ENCODE results near the gene JAKMIP1.

JAKMIP1 gene

DNA sequence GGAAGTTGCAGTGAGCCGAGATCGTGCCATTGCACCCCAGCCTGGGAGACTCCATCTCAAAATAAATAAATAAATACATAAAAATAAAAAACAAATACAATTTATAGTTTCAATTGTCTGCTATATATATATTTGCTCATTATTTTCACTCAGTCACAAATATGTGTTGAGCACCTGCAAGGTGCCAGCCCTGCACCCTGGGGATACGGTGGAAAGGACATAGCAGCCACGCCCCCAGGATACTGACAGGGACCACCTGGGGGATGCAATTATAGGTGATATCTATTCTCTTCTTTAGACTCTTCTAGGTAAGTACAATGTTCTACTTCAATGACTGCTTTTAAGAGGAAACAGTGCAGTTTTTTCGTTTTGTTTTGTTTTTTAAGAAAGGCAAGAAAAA, 85.0 kb downstream of the JAKMIP1 start:
- TF ChIP-seq, protein P1, sequence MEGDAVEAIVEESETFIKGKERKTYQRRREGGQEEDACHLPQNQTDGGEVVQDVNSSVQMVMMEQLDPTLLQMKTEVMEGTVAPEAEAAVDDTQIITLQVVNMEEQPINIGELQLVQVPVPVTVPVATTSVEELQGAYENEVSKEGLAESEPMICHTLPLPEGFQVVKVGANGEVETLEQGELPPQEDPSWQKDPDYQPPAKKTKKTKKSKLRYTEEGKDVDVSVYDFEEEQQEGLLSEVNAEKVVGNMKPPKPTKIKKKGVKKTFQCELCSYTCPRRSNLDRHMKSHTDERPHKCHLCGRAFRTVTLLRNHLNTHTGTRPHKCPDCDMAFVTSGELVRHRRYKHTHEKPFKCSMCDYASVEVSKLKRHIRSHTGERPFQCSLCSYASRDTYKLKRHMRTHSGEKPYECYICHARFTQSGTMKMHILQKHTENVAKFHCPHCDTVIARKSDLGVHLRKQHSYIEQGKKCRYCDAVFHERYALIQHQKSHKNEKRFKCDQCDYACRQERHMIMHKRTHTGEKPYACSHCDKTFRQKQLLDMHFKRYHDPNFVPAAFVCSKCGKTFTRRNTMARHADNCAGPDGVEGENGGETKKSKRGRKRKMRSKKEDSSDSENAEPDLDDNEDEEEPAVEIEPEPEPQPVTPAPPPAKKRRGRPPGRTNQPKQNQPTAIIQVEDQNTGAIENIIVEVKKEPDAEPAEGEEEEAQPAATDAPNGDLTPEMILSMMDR (IDR thresholded peaks at IDR 0.05; ENCODE audit: insufficient read depth, low read depth, low read length, missing control alignments), result no peak
- no peak for DNase-seq (ENCODE audit: low read depth)
- no peak overlapping the region for H3K4me3 ChIP-seq (ENCODE audit: low read length)

GRCh38 chr4:6114601-6115000, 85.7 kb downstream of the JAKMIP1 start:
- TF ChIP-seq, protein P1 (IDR thresholded peaks at IDR 0.05; ENCODE audit: insufficient read depth, low read depth, low read length, missing control alignments), result no peak
- no peak overlapping the region for H3K4me3 ChIP-seq (ENCODE audit: low read length)
- no peak for DNase-seq (ENCODE audit: low read depth)

- no peak overlapping the region for H3K4me3 ChIP-seq (ENCODE audit: low read length)
- DNase-seq (ENCODE audit: low read depth), result no peak
- TF ChIP-seq, protein P1 (IDR thresholded peaks at IDR 0.05; ENCODE audit: insufficient read depth, low read depth, low read length, missing control alignments), result no peak
Observed at GRCh38 chr4:6114181-6114580, 86.2 kb downstream of the JAKMIP1 start.

DNA sequence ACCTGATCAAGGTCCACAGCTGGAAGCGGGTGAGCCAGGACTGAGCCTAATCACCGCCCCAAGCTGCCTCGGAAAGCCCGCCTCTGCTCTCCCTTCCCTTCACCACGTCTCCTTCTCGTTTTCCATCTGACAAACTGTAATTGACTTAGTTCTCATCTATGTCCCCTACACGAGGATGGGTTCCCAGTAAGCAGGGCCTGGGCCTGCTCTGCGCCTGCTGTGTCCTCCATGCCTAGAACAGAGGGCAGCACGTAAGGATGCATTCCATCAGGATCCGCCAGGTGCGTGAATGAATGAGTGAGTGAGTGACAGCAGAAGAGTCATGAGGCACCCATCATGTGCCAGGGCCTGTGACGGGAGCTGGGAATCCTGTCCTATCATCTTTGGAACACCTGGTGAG, 86.7 kb downstream of the JAKMIP1 start:
- DNase-seq (ENCODE audit: low read depth), result no peak
- TF ChIP-seq, protein P1 (IDR thresholded peaks at IDR 0.05; ENCODE audit: insufficient read depth, low read depth, low read length, missing control alignments), result no peak
- H3K4me3 ChIP-seq (ENCODE audit: low read length), result no peak overlapping the region

DNA sequence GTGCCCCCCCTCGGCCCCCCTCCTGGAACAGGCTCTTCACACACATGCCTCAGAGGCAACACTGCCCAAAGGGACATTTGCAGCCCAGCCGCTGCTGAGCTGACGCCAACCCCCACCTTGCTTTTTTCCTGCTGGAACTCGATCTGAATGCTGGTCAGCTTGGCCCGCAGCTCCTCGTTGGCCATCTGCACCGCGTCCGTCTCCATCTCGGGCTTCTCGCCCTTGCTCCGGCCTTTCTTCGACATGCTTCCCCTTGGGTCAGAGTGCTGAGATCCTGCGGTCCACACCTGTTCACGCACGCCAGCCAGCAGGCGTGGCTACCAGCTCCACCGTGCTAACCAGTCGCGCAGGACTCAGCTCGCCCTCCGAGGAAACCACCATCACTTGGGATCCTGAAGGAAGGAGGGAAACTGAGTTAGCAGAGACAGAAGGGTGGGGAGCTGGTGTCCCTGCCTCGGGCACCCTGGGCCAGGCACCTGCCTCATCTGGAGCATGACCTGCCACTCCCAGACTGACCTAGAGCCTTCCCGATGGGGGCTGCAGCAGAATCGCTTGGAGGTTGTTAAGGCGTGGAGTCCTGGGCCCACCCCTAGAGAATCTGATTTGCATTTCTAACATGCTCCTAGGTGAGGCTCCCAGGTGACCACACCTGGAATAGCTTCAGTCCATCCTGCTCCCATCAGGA, 87.6 kb downstream of the JAKMIP1 start:
- no peak overlapping the region for H3K4me3 ChIP-seq (ENCODE audit: low read length)
- TF ChIP-seq, protein P1 (IDR thresholded peaks at IDR 0.05; ENCODE audit: insufficient read depth, low read depth, low read length, missing control alignments), result no peak
- no peak for DNase-seq (ENCODE audit: low read depth)

GRCh38 chr4:6111354-6111960, 88.9 kb downstream of the JAKMIP1 start:
- no peak overlapping the region for H3K4me3 ChIP-seq (ENCODE audit: low read length)
- no peak for DNase-seq (ENCODE audit: low read depth)
- TF ChIP-seq, protein P1 (IDR thresholded peaks at IDR 0.05; ENCODE audit: insufficient read depth, low read depth, low read length, missing control alignments), result no peak
